Tibial nerve (tissue), 4 donors: ENCODE data around the gene S100A14.

Experiments
- EP300 ChIP-seq, 2 donors: sonication (generic); formaldehyde crosslinking; IDR thresholded peaks; one replicate each; pipeline ENCODE4 v1.6.1; 2017; ENCODE audit warnings: antibody characterized with exemption in 2 of 2, mild to moderate bottlenecking in 1 of 2
- POLR2A ChIP-seq, 2 donors: fragments of 450-650 bp; IDR thresholded peaks; one replicate each; pipeline ENCODE4 v1.6.1; 2017; ENCODE audit warnings: antibody characterized with exemption in 2 of 2, mild to moderate bottlenecking in 2 of 2, moderate library complexity in 2 of 2
- TF ChIP-seq, protein P1 (sequence below), 5 experiments: fragments of 200-600 bp in 3 of 5; fragments of 450-650 bp in 2 of 5; sonication (generic) in 3 of 5; IDR thresholded peaks; one replicate each; pipeline ENCODE4 v1.5.1; 2016 to 2019; ENCODE audit warnings: antibody characterized with exemption in 5 of 5, mild to moderate bottlenecking in 3 of 5, moderate library complexity in 2 of 5

DNA sequence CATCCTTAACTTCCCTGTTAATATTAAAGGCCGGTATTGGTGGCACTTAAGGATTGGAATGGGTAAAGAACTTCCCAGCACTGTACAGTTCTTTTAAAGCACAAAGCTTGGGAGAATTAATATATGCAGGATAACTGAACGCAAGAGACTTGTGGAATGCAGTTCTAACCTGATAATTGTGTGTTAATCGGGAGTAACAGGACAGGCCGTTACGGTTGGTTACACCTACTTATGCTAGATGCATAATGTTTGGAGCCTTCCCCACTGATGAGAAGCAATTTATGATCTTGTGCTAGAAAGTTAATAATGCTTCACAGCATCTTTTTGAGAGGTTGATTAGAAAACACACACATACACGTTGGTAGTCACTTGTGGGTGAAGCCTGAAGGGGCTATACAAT lies 24.7 kb upstream of the S100A14 start:
- TF ChIP-seq, protein P1, sequence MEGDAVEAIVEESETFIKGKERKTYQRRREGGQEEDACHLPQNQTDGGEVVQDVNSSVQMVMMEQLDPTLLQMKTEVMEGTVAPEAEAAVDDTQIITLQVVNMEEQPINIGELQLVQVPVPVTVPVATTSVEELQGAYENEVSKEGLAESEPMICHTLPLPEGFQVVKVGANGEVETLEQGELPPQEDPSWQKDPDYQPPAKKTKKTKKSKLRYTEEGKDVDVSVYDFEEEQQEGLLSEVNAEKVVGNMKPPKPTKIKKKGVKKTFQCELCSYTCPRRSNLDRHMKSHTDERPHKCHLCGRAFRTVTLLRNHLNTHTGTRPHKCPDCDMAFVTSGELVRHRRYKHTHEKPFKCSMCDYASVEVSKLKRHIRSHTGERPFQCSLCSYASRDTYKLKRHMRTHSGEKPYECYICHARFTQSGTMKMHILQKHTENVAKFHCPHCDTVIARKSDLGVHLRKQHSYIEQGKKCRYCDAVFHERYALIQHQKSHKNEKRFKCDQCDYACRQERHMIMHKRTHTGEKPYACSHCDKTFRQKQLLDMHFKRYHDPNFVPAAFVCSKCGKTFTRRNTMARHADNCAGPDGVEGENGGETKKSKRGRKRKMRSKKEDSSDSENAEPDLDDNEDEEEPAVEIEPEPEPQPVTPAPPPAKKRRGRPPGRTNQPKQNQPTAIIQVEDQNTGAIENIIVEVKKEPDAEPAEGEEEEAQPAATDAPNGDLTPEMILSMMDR (IDR thresholded peaks at IDR 0.05), result no peak
- TF ChIP-seq EP300 (IDR thresholded peaks at IDR 0.05), result no peak
- no peak for TF ChIP-seq POLR2A (IDR thresholded peaks at IDR 0.05)
